Gastroesophageal sphincter (tissue), 4 donors: ENCODE data around the gene RNF175. TPM values are rescaled to one million over a fixed set of nuclear protein-coding genes. Genes with fewer than 3 reads are reported as not detected.

Experiments
- ATAC-seq: fragments of 150-250 bp; one replicate; pipeline ENCODE4 v1.9.1; 2016; ENCODE audit warnings: mild to moderate bottlenecking, moderate library complexity
- H3K27ac ChIP-seq, 4 donors: fragments of 200-600 bp; sonication (generic) in 3 of 4; 1 replicate in 3 of 4; 2 replicates in 1 of 4; pipeline ENCODE4 v1.5.1; 2016 to 2019
- H3K27me3 ChIP-seq: fragments of 200-600 bp; sonication (generic); one replicate; pipeline ENCODE4 v1.5.1; 2019
- H3K36me3 ChIP-seq, 2 donors: fragments of 200-600 bp; sonication (generic); one replicate each; pipeline ENCODE4 v1.5.1; 2019; ENCODE audit warnings: control low read depth in 1 of 2
- H3K4me1 ChIP-seq, 3 donors: fragments of 200-600 bp; sonication (generic); 1 replicate in 2 of 3; 2 replicates in 1 of 3; pipeline ENCODE4 v1.5.1; 2016 to 2019; ENCODE audit warnings: control low read depth in 2 of 3
- H3K4me3 ChIP-seq, 2 donors: fragments of 200-600 bp; sonication (generic); one replicate each; pipeline ENCODE4 v1.5.1; 2019; ENCODE audit warnings: mild to moderate bottlenecking in 1 of 2, moderate library complexity in 1 of 2
- H3K9me3 ChIP-seq, 3 donors: fragments of 200-600 bp; sonication (generic); one replicate each; pipeline ENCODE4 v1.5.1; 2017 to 2019; ENCODE audit warnings: control low read depth in 2 of 3
- EP300 ChIP-seq: sonication (generic); formaldehyde crosslinking; IDR thresholded peaks from one replicate; pipeline ENCODE4 v1.6.1; 2017; ENCODE audit warnings: antibody characterized with exemption, mild to moderate bottlenecking
- POLR2A ChIP-seq, 2 donors: fragments of 450-650 bp; IDR thresholded peaks; one replicate each; pipeline ENCODE4 v1.6.1; 2017; ENCODE audit warnings: antibody characterized with exemption in 2 of 2, mild to moderate bottlenecking in 2 of 2, moderate library complexity in 1 of 2
- POLR2AphosphoS5 ChIP-seq: sonication (generic); formaldehyde crosslinking; IDR thresholded peaks from one replicate; pipeline ENCODE4 v1.6.1; 2017; ENCODE audit warnings: antibody characterized with exemption
- WGBS, 2 donors: methylation state at CpG; one replicate each; pipeline ENCODE4 v1.1.5; 2018; ENCODE audit warnings: low coverage in 1 of 2; 5-methylcytosine and 5-hydroxymethylcytosine counted together
- total RNA-seq, 4 donors: library from RNA; depleted of rRNA; stranded (reverse); fragments of >200 nt; gene quantifications; one replicate each; pipeline ENCODE4 v1.1.0, GENCODE V29; 2016
- TF ChIP-seq, protein P1 (sequence below), 4 experiments: fragments of 200-600 bp in 2 of 4; fragments of 450-650 bp in 2 of 4; sonication (generic) in 1 of 4; IDR thresholded peaks; one replicate each; pipeline ENCODE4 v1.5.1; 2017 to 2019; ENCODE audit warnings: antibody characterized with exemption in 4 of 4, mild to moderate bottlenecking in 2 of 4, moderate library complexity in 2 of 4

Gene RNF175
- total RNA-seq, 4 donors from 2014 or later: 0.16 to 0.89 (median 0.67) TPM; not detected in 1

DNA sequence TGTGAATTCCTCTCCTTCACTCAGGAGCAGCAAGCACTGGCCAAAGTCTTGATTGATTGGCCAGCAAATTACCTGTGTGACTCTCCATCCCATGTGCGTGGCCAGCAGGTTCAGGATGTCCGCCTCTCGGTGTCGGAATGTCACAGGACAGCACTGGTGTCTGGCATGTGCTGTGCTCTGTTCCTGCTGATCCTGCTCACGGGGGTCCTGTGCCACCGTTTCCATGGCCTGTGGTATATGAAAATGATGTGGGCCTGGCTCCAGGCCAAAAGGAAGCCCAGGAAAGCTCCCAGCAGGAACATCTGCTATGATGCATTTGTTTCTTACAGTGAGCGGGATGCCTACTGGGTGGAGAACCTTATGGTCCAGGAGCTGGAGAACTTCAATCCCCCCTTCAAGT is 55.3 kb downstream of the RNF175 start:
- Histone ChIP-seq H3K9me3 (no peaks in the 10 kb centered on the region), H3K4me3 (no peak overlapping the region), H3K27ac (no peak overlapping the region), H3K4me1 (no peaks in the 10 kb centered on the region), H3K36me3 (no peaks in the 10 kb centered on the region), H3K27me3 (no peaks in the 10 kb centered on the region)
- no peak for ATAC-seq
- no CpG with 5 or more reads among the region's 7 CpGs for WGBS, 2 donors
- TF ChIP-seq POLR2A (IDR thresholded peaks at IDR 0.05) (no peak), POLR2AphosphoS5 (no peak), EP300 (no peak)
- TF ChIP-seq, protein P1, sequence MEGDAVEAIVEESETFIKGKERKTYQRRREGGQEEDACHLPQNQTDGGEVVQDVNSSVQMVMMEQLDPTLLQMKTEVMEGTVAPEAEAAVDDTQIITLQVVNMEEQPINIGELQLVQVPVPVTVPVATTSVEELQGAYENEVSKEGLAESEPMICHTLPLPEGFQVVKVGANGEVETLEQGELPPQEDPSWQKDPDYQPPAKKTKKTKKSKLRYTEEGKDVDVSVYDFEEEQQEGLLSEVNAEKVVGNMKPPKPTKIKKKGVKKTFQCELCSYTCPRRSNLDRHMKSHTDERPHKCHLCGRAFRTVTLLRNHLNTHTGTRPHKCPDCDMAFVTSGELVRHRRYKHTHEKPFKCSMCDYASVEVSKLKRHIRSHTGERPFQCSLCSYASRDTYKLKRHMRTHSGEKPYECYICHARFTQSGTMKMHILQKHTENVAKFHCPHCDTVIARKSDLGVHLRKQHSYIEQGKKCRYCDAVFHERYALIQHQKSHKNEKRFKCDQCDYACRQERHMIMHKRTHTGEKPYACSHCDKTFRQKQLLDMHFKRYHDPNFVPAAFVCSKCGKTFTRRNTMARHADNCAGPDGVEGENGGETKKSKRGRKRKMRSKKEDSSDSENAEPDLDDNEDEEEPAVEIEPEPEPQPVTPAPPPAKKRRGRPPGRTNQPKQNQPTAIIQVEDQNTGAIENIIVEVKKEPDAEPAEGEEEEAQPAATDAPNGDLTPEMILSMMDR (IDR thresholded peaks at IDR 0.05): no peak

DNA sequence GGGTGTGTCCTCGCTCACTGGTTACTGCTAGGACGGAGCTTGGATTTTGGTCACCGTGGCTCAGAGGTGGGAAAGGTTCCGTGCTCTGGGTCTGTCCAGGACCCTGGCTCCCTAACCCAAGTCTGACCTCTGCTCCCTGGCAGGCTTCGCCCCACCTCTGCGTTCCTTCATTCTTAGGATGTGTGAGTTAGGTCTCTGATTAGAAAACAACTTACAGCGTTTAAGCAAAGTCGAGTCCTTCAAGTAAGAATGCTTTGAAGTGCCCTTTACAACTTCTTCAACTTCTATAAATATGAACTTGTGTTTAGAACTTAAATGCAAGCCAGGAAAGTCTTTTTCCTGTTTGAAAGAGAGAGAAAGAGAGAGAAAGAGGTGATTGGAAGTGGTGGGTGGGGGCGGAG is 74.9 kb downstream of the RNF175 start:
- peak overlapping the region in 2 of 4 donors; percentile 57 to 73 for H3K27ac ChIP-seq
- peak overlapping the region; percentile 61 to 68 for H3K4me3 ChIP-seq
- WGBS, 2 donors: 26 to 29% methylated on average over 5 of the region's 9 CpGs
- H3K9me3 ChIP-seq: peaks cover 0 to 12% (median 0%) of the 10 kb centered on the region in 3 donors
- H3K36me3 ChIP-seq: peaks cover 0 to 12% of the 10 kb centered on the region in 2 donors
- TF ChIP-seq POLR2A (IDR thresholded peaks at IDR 0.05) (no peak), EP300 (no peak), POLR2AphosphoS5 (no peak)
- TF ChIP-seq, protein P1 (IDR thresholded peaks at IDR 0.05): no peak
- peaks cover 14% of the 10 kb centered on the region for H3K27me3 ChIP-seq
- ATAC-seq: no peak
- H3K4me1 ChIP-seq: peaks cover 0 to 17% (median 0%) of the 10 kb centered on the region in 3 donors

GRCh38 chr4:153684182-153684970 is 75.4 kb downstream of the RNF175 start, which contains the start of gene TLR2:
TSS of gene TLR2 (plus strand) at chr4:153684280. CDS start at chr4:153702908, 18,628 bp downstream.
- 0% methylated on average over 3 of the region's 75 CpGs; no CpG with 5 or more reads in 1 of the 2 donors for WGBS, 2 donors
- peak within 1 kb of the TSS in 3 of 4 donors; percentile 32 to 73 (median 57) for H3K27ac ChIP-seq

GRCh38 chr4:153683763-153684181 is 76.1 kb downstream of the RNF175 start:
- Histone ChIP-seq H3K27ac (peak overlapping the region in 2 of 4 donors; percentile 57 to 73), H3K4me1 (peaks cover 0 to 17% (median 0%) of the 10 kb centered on the region in 3 donors), H3K27me3 (peaks cover 14% of the 10 kb centered on the region), H3K4me3 (peak overlapping the region; percentile 61 to 68), H3K9me3 (peaks cover 0 to 7% (median 0%) of the 10 kb centered on the region in 3 donors), H3K36me3 (peaks cover 0 to 9% of the 10 kb centered on the region in 2 donors)
- WGBS, 2 donors: 16 to 24% methylated on average over 8 to 10 of the region's 27 CpGs
- TF ChIP-seq EP300: no peak
- no peak for ATAC-seq

More at GRCh38 chr4:153684182-153684970, 75.4 kb downstream of the RNF175 start, which contains the start of gene TLR2:
- peak; percentile 80 for ATAC-seq
- peak within 1 kb of the TSS; percentile 61 to 68 for H3K4me3 ChIP-seq
- H3K9me3 ChIP-seq: peaks cover 0 to 12% (median 0%) of the 10 kb centered on the region in 3 donors
- H3K27me3 ChIP-seq: peaks cover 14% of the 10 kb centered on the region
- peaks cover 0 to 17% (median 0%) of the 10 kb centered on the region in 3 donors for H3K4me1 ChIP-seq
- TF ChIP-seq POLR2A (IDR thresholded peaks at IDR 0.05) (no peak), POLR2AphosphoS5 (no peak), EP300 (no peak)
- TF ChIP-seq, protein P1 (IDR thresholded peaks at IDR 0.05): no peak
- peaks cover 0 to 9% of the 10 kb centered on the region in 2 donors for H3K36me3 ChIP-seq

GRCh38 chr4:153679486-153679885 is 80.3 kb downstream of the RNF175 start:
- ATAC-seq: no peak
- TF ChIP-seq POLR2AphosphoS5: no peak
- TF ChIP-seq, protein P1 (IDR thresholded peaks at IDR 0.05): no peak
- no peak for TF ChIP-seq EP300
- TF ChIP-seq POLR2A (IDR thresholded peaks at IDR 0.05): no peak
- H3K4me1 ChIP-seq: peaks cover 0 to 10% (median 0%) of the 10 kb centered on the region in 3 donors
- peaks cover 0 to 8% (median 0%) of the 10 kb centered on the region in 3 donors for H3K9me3 ChIP-seq
- no peak overlapping the region for H3K27ac ChIP-seq
- H3K36me3 ChIP-seq: no peaks in the 10 kb centered on the region
- peaks cover 9% of the 10 kb centered on the region for H3K27me3 ChIP-seq
- no peak overlapping the region for H3K4me3 ChIP-seq
- WGBS, 2 donors: 80 to 89% methylated on average over 2 to 3 of the region's 6 CpGs
